ENCODE measurements around the gene SLC9B2. TPM values are rescaled to one million over a fixed set of nuclear protein-coding genes. Genes with fewer than 3 reads are reported as not detected.

SLC9B2 gene
- total RNA-seq, 1 donor from 2014 or later: 4.0 TPM

GRCh38 chr4:102988429-102989020 lies 88.0 kb downstream of the SLC9B2 start:
- DNase-seq (ENCODE audit: low spot score, unreplicated experiment): no peak
- TF ChIP-seq, protein P1, sequence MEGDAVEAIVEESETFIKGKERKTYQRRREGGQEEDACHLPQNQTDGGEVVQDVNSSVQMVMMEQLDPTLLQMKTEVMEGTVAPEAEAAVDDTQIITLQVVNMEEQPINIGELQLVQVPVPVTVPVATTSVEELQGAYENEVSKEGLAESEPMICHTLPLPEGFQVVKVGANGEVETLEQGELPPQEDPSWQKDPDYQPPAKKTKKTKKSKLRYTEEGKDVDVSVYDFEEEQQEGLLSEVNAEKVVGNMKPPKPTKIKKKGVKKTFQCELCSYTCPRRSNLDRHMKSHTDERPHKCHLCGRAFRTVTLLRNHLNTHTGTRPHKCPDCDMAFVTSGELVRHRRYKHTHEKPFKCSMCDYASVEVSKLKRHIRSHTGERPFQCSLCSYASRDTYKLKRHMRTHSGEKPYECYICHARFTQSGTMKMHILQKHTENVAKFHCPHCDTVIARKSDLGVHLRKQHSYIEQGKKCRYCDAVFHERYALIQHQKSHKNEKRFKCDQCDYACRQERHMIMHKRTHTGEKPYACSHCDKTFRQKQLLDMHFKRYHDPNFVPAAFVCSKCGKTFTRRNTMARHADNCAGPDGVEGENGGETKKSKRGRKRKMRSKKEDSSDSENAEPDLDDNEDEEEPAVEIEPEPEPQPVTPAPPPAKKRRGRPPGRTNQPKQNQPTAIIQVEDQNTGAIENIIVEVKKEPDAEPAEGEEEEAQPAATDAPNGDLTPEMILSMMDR (IDR thresholded peaks at IDR 0.05; ENCODE audit: unreplicated experiment): no peak
- Mint-ChIP-seq H3K9me3 (ENCODE audit: low read depth) (peaks cover 3% of the 10 kb centered on the region), H3K27ac (no peak overlapping the region), H3K27me3 (no peaks in the 10 kb centered on the region), H3K36me3 (ENCODE audit: insufficient read depth) (no peaks in the 10 kb centered on the region), H3K4me3 (ENCODE audit: low read depth) (no peak overlapping the region), H3K4me1 (ENCODE audit: low read depth) (no peaks in the 10 kb centered on the region)

DNA sequence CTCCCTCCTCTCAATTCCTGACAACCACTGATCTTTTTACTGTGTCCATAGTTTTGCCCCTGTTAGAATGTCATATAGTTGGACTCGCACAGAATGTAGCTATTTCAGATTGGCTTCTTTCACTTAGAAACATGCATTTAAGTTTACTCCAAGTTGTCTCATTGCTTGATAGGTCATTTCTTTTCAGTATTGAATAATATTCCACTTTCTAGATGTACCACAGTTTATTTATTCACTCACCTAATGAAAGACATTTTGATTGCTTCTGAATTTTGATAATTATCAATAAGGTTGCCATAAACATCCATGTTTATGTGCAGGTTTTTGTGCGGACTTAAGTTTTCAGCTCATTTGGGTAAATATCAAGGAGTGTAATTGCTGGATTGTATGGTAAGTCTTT lies 95.6 kb downstream of the SLC9B2 start:
- Mint-ChIP-seq H3K4me1 (ENCODE audit: low read depth) (no peaks in the 10 kb centered on the region), H3K27ac (no peak overlapping the region), H3K9me3 (ENCODE audit: low read depth) (peaks cover 3% of the 10 kb centered on the region), H3K4me3 (ENCODE audit: low read depth) (no peak overlapping the region), H3K27me3 (no peaks in the 10 kb centered on the region), H3K36me3 (ENCODE audit: insufficient read depth) (no peaks in the 10 kb centered on the region)
- no peak for DNase-seq (ENCODE audit: low spot score, unreplicated experiment)
- TF ChIP-seq, protein P1 (IDR thresholded peaks at IDR 0.05; ENCODE audit: unreplicated experiment): no peak

Other genes with a start within 250 kb of the SLC9B2 start
- 307 and 316 TPM in 2 replicates for gene UBE2D3, start 249.2 kb downstream of the SLC9B2 start, total RNA-seq
- gene CISD2, start 207.8 kb downstream of the SLC9B2 start, total RNA-seq: 28.3 and 31.1 TPM in 2 replicates
- 0.75 and 0.79 TPM in 2 replicates for gene SLC9B1, start 57.1 kb downstream of the SLC9B2 start, total RNA-seq
- 89.9 and 96.3 TPM in 2 replicates for gene BDH2, start 23.1 kb upstream of the SLC9B2 start, total RNA-seq
- 16.5 and 17.0 TPM in 2 replicates for gene CENPE, start 121.6 kb upstream of the SLC9B2 start, total RNA-seq

Data from progenitor cell of endocrine pancreas (in vitro differentiated cells).